K562 (cell line): ENCODE data around the gene WFDC1. TPM values are rescaled to one million over a fixed set of nuclear protein-coding genes. Genes with fewer than 3 reads are reported as not detected.

Experiments
- ATAC-seq: fragments of 200-7000 bp; cut with Tn5 transposase; 3 replicates; pipeline ENCODE4 v1.9.1; 2020; ENCODE audit warnings: moderate library complexity
- BruUV-seq: library from RNA; stranded (reverse); fragments of 400-500 nt; replicated peaks from 2 replicates; lab custom pipeline; 2021; lab: Mats Ljungman, UMichigan
- CTCF ChIA-PET: fragments of 300-600 bp; formaldehyde crosslinking; extraction: SDS; loops from one replicate; lab custom pipeline; 2021; ENCODE audit warnings: low intra/inter-chr PET ratio; lab: Yijun Ruan, JAX
- POLR2A ChIA-PET: fragments of 300-600, 350-650 bp; sonication (Branson Sonifier 250); formaldehyde crosslinking; extraction: SDS; loops from one replicate; lab custom pipeline; 2021; ENCODE audit warnings: antibody characterized with exemption, inconsistent platforms; lab: Yijun Ruan, JAX
- DNase-seq, 4 experiments: peaks; one replicate each; pipeline versions ENCODE4 v3.0.0 to v3.0.0-alpha.2; 2011 to 2018; ENCODE audit warnings: low spot score in 3 of 4, mixed read lengths in 3 of 4; ENCODE audit errors: extremely low read depth in 1 of 4
- FAIRE-seq: peaks from 2 replicates; lab custom pipeline; 2011; peaks lifted over from hg19 to GRCh38; lab: Jason Lieb, UNC
- H2AFZ ChIP-seq: 2 replicates; pipeline ENCODE4 v1.6.0; 2011; ENCODE audit warnings: low read depth, low read length, control low read depth, inconsistent platforms
- H3K27ac ChIP-seq: fragments of 200-600 bp; 3 replicates; pipeline ENCODE4 v1.8.0; 2011; ENCODE audit warnings: low read depth, mild to moderate bottlenecking, control low read depth, inconsistent platforms, low read length, moderate library complexity, mixed read lengths; ENCODE audit errors: extremely low read depth
- H3K27me3 ChIP-seq, 2 experiments: fragments of 300-600 bp in 1 of 2; 2 replicates in 1 of 2; 3 replicates in 1 of 2; pipeline versions ENCODE4 v1.6.0 to v1.8.0; 2011; ENCODE audit warnings: inconsistent platforms in 2 of 2, low read length in 2 of 2, mild to moderate bottlenecking in 1 of 2, mixed read lengths in 1 of 2, moderate library complexity in 1 of 2; ENCODE audit not compliant: control insufficient read depth in 2 of 2, insufficient read depth in 2 of 2
- H3K36me3 ChIP-seq: fragments of 300-600 bp; 3 replicates; pipeline ENCODE4 v1.8.0; 2011; ENCODE audit warnings: mild to moderate bottlenecking, low read length, inconsistent platforms; ENCODE audit not compliant: control insufficient read depth, insufficient read depth
- H3K4me1 ChIP-seq, 2 experiments: fragments of 200-600 bp in 1 of 2; replicated peaks in 1 of 2; 2 replicates in 1 of 2; 3 replicates in 1 of 2; pipeline versions ENCODE4 v1.5.1 to v1.8.0; 2011; ENCODE audit warnings: inconsistent platforms in 2 of 2, low read length in 2 of 2, mild to moderate bottlenecking in 1 of 2, mixed read lengths in 1 of 2, moderate library complexity in 1 of 2; ENCODE audit not compliant: control insufficient read depth in 2 of 2, insufficient read depth in 2 of 2
- H3K4me2 ChIP-seq: 2 replicates; pipeline ENCODE4 v1.6.1; 2011; ENCODE audit warnings: low read length, control low read depth, inconsistent platforms, mixed read lengths; ENCODE audit not compliant: insufficient read depth
- H3K4me3 ChIP-seq: fragments of 200-600 bp; sonication (generic), shearing (Covaris generic); 2 replicates; pipeline ENCODE4 v1.5.1; 2016; ENCODE audit warnings: control low read depth, inconsistent platforms
- H3K79me2 ChIP-seq: fragments of 200-600 bp; 3 replicates; pipeline ENCODE4 v1.8.0; 2011; ENCODE audit warnings: low read length, inconsistent platforms; ENCODE audit not compliant: control insufficient read depth, insufficient read depth
- H3K9ac ChIP-seq, 2 experiments: 2 replicates each; pipeline versions ENCODE4 v1.6.0 to v1.6.1; 2011; ENCODE audit warnings: low read depth in 2 of 2, low read length in 2 of 2, control low read depth in 1 of 2, inconsistent platforms in 1 of 2, mild to moderate bottlenecking in 1 of 2, mixed read lengths in 1 of 2; ENCODE audit not compliant: insufficient read depth in 1 of 2
- H3K9me1 ChIP-seq: one replicate; pipeline ENCODE4 v1.6.0; 2011; ENCODE audit warnings: inconsistent platforms, mild to moderate bottlenecking, low read length, moderate library complexity; ENCODE audit not compliant: control insufficient read depth, insufficient read depth
- H3K9me3 ChIP-seq: replicated peaks from 2 replicates; pipeline ENCODE4 v1.5.1; 2011; ENCODE audit warnings: low read depth, low read length, inconsistent platforms; ENCODE audit not compliant: control insufficient read depth, insufficient read depth
- H4K20me1 ChIP-seq: replicated peaks from 2 replicates; pipeline ENCODE4 v1.6.1; 2011; ENCODE audit warnings: low read length, inconsistent platforms, mixed read lengths; ENCODE audit not compliant: control insufficient read depth, insufficient read depth
- BRF2 ChIP-seq: IDR thresholded peaks from 3 replicates; pipeline ENCODE4 v1.6.1; 2011; ENCODE audit warnings: borderline replicate concordance, mild to moderate bottlenecking; ENCODE audit not compliant: insufficient read length, insufficient read depth
- HDGF ChIP-seq: fragments of 450-650 bp; IDR thresholded peaks from 2 replicates; pipeline ENCODE4 v1.6.1; 2016
- MYNN ChIP-seq, 2 experiments: sonication (generic); formaldehyde crosslinking in 1 of 2; IDR thresholded peaks; 2 replicates each; pipeline versions ENCODE4 v1.5.0 to v1.6.1; 2016 to 2020; ENCODE audit warnings: antibody characterized with exemption in 1 of 2, missing genetic modification reagents in 1 of 2
- SIRT6 ChIP-seq: IDR thresholded peaks from one replicate; pipeline ENCODE4 v1.6.1; 2012; ENCODE audit warnings: low read depth, mild to moderate bottlenecking, control low read depth, inconsistent platforms, low read length, moderate library complexity
- WGBS: fragments of 100-300 bp; shearing (Covaris generic); methylation state at CpG from one replicate; pipeline ENCODE4 v1.1.6; 2016; ENCODE audit warnings: low coverage, mixed read lengths; ENCODE audit not compliant: insufficient coverage; ENCODE audit errors: missing lambda C conversion rate; 5-methylcytosine and 5-hydroxymethylcytosine counted together
- in situ Hi-C: fragments of 300-500 bp; cut with MboI; formaldehyde crosslinking; loops from 4 replicates; pipeline ENCODE4 v1.15.0; 2018; ENCODE audit warnings: inconsistent platforms, mixed read lengths
- intact Hi-C: fragments of 100-400 bp; cut with micrococcal nuclease; formaldehyde crosslinking; loops from 2 replicates; pipeline ENCODE4 v1.14.2; 2022
- polyA plus RNA-seq, 8 experiments: library from polyadenylated mRNA; depleted of rRNA in 4 of 8; stranded (reverse) in 5 of 8; unstranded in 3 of 8; fragments of >200 nt; fragmentation: Nextera tagmentation in 2 of 8; fragmentation: Illumina TruSeq in 1 of 8; extraction: Ambion mirVana in 2 of 8; extraction: Trizol in 1 of 8; gene quantifications; 2 replicates each; pipeline versions ENCODE4 v1.2.1 to v1.2.3, GENCODE V29; 2011 to 2014; ENCODE audit warnings: inconsistent platforms in 1 of 8, missing spikeins in 1 of 8
- total RNA-seq, 7 experiments: library from RNA; depleted of rRNA in 6 of 7; stranded (reverse); fragments of >200 nt in 6 of 7; fragmentation: Illumina TruSeq in 2 of 7; extraction: Trizol in 2 of 7; gene quantifications; 2 replicates each; pipeline versions ENCODE4 v1.2.1 to v1.2.3, GENCODE V29; 2011 to 2021; ENCODE audit warnings: low replicate concordance in 1 of 7

The WFDC1 gene
- total and polyA plus RNA-seq, 9 of the 15 experiments (the other 6 are each of a cell fraction or from before 2014, with no cell fraction given): not detected

DNA sequence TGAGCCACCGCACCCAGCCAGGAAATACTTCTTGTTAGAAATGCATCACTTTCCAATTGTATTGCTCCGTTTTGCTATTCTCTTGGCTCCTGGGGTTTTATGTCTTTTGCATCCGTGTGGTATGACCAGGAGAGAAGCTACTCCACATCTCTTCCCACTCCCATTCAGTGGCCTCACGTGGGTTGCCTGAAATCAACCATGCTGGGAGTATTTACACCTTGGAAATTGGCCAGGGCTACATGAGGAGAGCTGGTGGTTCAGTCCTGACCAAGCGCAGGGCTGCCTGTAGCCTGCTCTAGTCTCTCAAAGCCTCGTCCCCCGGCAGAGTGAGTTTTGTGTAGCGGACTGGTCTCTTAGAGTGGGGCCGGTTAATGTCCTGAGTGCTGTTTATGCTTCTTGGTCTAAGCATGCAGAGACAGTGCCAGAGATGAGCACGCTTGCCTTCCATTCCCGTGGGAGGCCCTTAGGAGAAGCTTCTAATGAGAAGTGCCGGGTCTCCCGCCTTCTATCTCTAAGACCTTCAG lies 3.8 kb downstream of the WFDC1 start:
- Histone ChIP-seq H3K27me3 (peaks cover 84 to 96% of the 10 kb centered on the region in 2 experiments), H3K79me2 (no peaks in the 10 kb centered on the region), H3K4me3 (no peak overlapping the region), H3K27ac (no peak overlapping the region), H4K20me1 (peaks cover 36% of the 10 kb centered on the region), H3K9ac (no peak overlapping the region)
- FAIRE-seq: no peak
- WGBS: 2% methylated on average over 13 of the region's 13 CpGs
- no peak for DNase-seq
- ChIA-PET POLR2A (interaction anchor here (0.6 to 1.6 kb wide), 3 partner anchors 9 to 84 kb away, joined by 3 to 4 read pairs (median 3); no protein-coding TSS in a partner anchor), CTCF (no interaction called here)
- BruUV-seq: no TSS peak
- TF ChIP-seq SIRT6 (no peak), HDGF (no peak), BRF2 (no peak), MYNN (IDR thresholded peaks at IDR 0.05) (no peak), MYNN (CRISPR knock-in tag; IDR thresholded peaks at IDR 0.05) (no peak)
- TF ChIP-seq, all 486 proteins: peak for 0
- in situ Hi-C loops: no loop called here
- intact Hi-C loops: no loop called here
- H2AFZ ChIP-seq: no peak overlapping the region
- H3K9me1 ChIP-seq: no peaks in the 10 kb centered on the region
- no peak for ATAC-seq
- no peak overlapping the region for H3K4me2 ChIP-seq
- no peaks in the 10 kb centered on the region for H3K9me3 ChIP-seq
- no peaks in the 10 kb centered on the region for H3K36me3 ChIP-seq
- H3K4me1 ChIP-seq: peaks cover 0 to 5% of the 10 kb centered on the region in 2 experiments; a peak in 1 of 5 replicates
